ENCODE measurements around the gene PPP1R15A.

- TF ChIP-seq CTCF (conservative IDR thresholded peaks at IDR 0.05; ENCODE audit: low read length) (no peak), EZH2phosphoT487 (IDR thresholded peaks at IDR 0.05; ENCODE audit: borderline replicate concordance, low read depth, low read length) (no peak)
Observed at GRCh38 chr19:48921721-48922500, 49.7 kb downstream of the PPP1R15A start.
